Posterior cingulate gyrus (tissue), 11 donors: Measurements from ENCODE around the gene WNK2.

Source experiments
- DNase-seq, 10 donors: peaks; one replicate each; pipeline versions ENCODE4 v3.0.0 to v3.0.0-alpha.2; 2020 to 2021; ENCODE audit warnings: mixed read lengths in 3 of 10
- intact Hi-C: fragments of 100-400 bp; cut with DNase I; formaldehyde crosslinking; loops from one replicate; pipeline ENCODE4 v1.15.1; 2023

Gene WNK2

GRCh38 chr9:93280661-93281259 is 96.8 kb downstream of the WNK2 start:
- intact Hi-C loops: loop anchor here (10.0 kb wide), 1 partner anchor 56 kb away; no protein-coding TSS in a partner anchor

GRCh38 chr9:93286252-93287188 is 102.6 kb downstream of the WNK2 start:
- intact Hi-C loops: loop anchor here (10.0 kb wide), 1 partner anchor 62 kb away; no protein-coding TSS in a partner anchor
- no peak for DNase-seq

More at GRCh38 chr9:93280661-93281259, 96.8 kb downstream of the WNK2 start:
- DNase-seq: no peak

- intact Hi-C loops: loop anchor here (10.0 kb wide), 1 partner anchor 62 kb away; no protein-coding TSS in a partner anchor
- peak in 2 of 10 donors; percentile 50 to 65 for DNase-seq
These were observed 103.2 kb downstream of the WNK2 start for GRCh38 chr9:93287189-93287552.

GRCh38 chr9:93287593-93287992 is 103.7 kb downstream of the WNK2 start:
- intact Hi-C loops: loop anchor here (10.0 kb wide), 1 partner anchor 63 kb away; no protein-coding TSS in a partner anchor
- peak in 2 of 10 donors; percentile 46 to 78 for DNase-seq

- intact Hi-C loops: loop anchor here (10.0 kb wide), 1 partner anchor 64 kb away; no protein-coding TSS in a partner anchor
- peak in 2 of 10 donors; percentile 57 to 81 for DNase-seq
These were observed 104.4 kb downstream of the WNK2 start for GRCh38 chr9:93288341-93288740.

GRCh38 chr9:93288891-93289883 is 105.2 kb downstream of the WNK2 start:
- intact Hi-C loops: loop anchor here (10.0 kb wide), 1 partner anchor 64 kb away; no protein-coding TSS in a partner anchor
- DNase-seq: peak in 2 of 10 donors; percentile 73 to 80

- peak in 1 of 10 donors; percentile 66 for DNase-seq
- intact Hi-C loops: no loop called here
These were observed 106.8 kb downstream of the WNK2 start for GRCh38 chr9:93290495-93291434.

GRCh38 chr9:93291536-93292287 is 107.8 kb downstream of the WNK2 start:
- peak in 1 of 10 donors; percentile 77 for DNase-seq
- intact Hi-C loops: no loop called here

- peak in 1 of 10 donors; percentile 52 for DNase-seq
- intact Hi-C loops: no loop called here
These were observed 108.3 kb downstream of the WNK2 start for GRCh38 chr9:93292288-93292615.

- intact Hi-C loops: no loop called here
- peak in 2 of 10 donors; percentile 75 to 82 for DNase-seq
These were observed 108.9 kb downstream of the WNK2 start for GRCh38 chr9:93292664-93293328.

- DNase-seq: peak in 1 of 10 donors; percentile 54
These were observed 110.1 kb downstream of the WNK2 start for GRCh38 chr9:93294011-93294410.

GRCh38 chr9:93295031-93295430 is 111.1 kb downstream of the WNK2 start:
- intact Hi-C loops: no loop called here
- DNase-seq: peak in 7 of 10 donors; percentile 53 to 96 (median 70)

More at GRCh38 chr9:93294011-93294410, 110.1 kb downstream of the WNK2 start:
- intact Hi-C loops: no loop called here

- intact Hi-C loops: no loop called here
- DNase-seq: no peak
These were observed 111.6 kb downstream of the WNK2 start for GRCh38 chr9:93295456-93296076.

GRCh38 chr9:93296889-93297480 is 113.0 kb downstream of the WNK2 start:
- DNase-seq: peak in 1 of 10 donors; percentile 79
- intact Hi-C loops: no loop called here

- peak in 2 of 10 donors; percentile 76 to 84 for DNase-seq
- intact Hi-C loops: no loop called here
These were observed 113.9 kb downstream of the WNK2 start for GRCh38 chr9:93297659-93298497.
